ENCODE data around the gene MAN2C1. TPM values are rescaled to one million over a fixed set of nuclear protein-coding genes. Genes with fewer than 3 reads are reported as not detected.

Gene MAN2C1
- total and polyA plus RNA-seq, 2 donors (not counting 1 experiment from before 2014, with no cell fraction given): 186 to 229 TPM

DNA sequence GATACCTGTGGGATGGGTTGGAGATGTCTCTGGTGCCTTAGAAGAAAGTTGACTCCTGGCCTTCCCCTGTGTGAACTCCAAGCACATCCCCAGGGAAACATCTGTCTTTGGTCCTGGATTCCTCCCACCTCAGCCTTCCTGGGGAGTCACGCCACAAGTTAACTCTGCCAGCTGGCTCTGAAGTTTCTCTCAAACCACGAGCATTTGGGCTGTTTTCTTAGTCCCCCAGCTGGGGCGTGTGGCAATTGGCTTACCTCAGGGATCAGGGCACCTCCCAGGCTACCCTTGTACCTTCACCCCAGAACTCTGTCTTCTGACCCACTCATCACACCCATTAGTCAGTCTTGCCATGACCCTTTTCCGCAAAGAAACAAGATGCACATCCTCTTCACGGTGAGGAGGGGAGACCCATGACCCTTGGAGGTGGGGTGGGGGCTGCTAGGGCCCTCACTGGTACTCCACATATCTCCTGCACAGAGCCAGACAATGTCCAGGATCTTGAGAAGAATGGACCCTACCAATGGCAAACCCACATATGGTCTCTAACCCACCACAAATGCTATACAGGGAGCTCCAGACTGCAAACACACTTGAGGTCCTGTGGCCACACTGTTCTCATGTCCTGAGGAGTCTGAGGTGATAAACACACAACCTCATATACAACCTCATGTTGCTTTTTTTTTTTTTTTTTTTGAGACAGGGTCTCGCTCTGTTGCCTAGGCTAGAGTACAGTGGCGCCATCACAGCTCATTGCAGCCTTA lies 17.6 kb downstream of the MAN2C1 start:
- POLR2A ChIA-PET: interaction anchor here (1.1 to 2.0 kb wide), 2 partner anchors 17 to 100 kb away, joined by 3 to 4 read pairs; partner anchors contain the start of genes MAN2C1 and SIN3A
- CTCF ChIA-PET: interaction anchor here (7.0 kb wide), 1 partner anchor 17 kb away, joined by 52 read pairs; the partner anchor contains the start of gene MAN2C1
- 39% methylated on average over 4 of the region's 7 CpGs for WGBS (ENCODE audit: insufficient coverage)

More for the DNA sequence above, 17.6 kb downstream of the MAN2C1 start:
- intact Hi-C loops (cut with micrococcal nuclease): loop anchor here (1.0 to 5.0 kb wide), 3 partner anchors 18 to 563 kb away; partner anchors contain the start of gene MAN2C1
- peak overlapping the region; percentile 84 to 92 for H3K27ac ChIP-seq (ENCODE audit: low read length in 2 of 2)
- Mint-ChIP-seq H3K9me3 (ENCODE audit: insufficient read depth) (peaks cover 8% of the 10 kb centered on the region), H3K4me3 (peak overlapping the region; percentile 80), H3K27ac (peak overlapping the region; percentile 98), H3K27me3 (no peaks in the 10 kb centered on the region), H3K4me1 (peaks cover 38% of the 10 kb centered on the region)
- no peak overlapping the region for H3K4me3 ChIP-seq (ENCODE audit: control extremely low read depth in 1 of 5, extremely low read depth in 1 of 5, insufficient read depth in 1 of 5, low read depth in 2 of 5, low read length in 4 of 5)
- H3K36me3 ChIP-seq (replicated peaks in 1 of 2; ENCODE audit: control extremely low read depth in 1 of 2, control insufficient read depth in 1 of 2, extremely low read depth in 1 of 2, insufficient read depth in 2 of 2, low read length in 1 of 2): peaks cover 0 to 18% of the 10 kb centered on the region in 2 experiments
- H3K4me2 ChIP-seq (replicated peaks; ENCODE audit: low read depth, low read length, poor library complexity, severe bottlenecking): peak overlapping the region; percentile 39
- no peak for TF ChIP-seq EZH2 (IDR thresholded peaks at IDR 0.05; ENCODE audit: borderline replicate concordance, insufficient read depth, low read depth, low read length, poor library complexity, severe bottlenecking)
- TF ChIP-seq, protein P1, sequence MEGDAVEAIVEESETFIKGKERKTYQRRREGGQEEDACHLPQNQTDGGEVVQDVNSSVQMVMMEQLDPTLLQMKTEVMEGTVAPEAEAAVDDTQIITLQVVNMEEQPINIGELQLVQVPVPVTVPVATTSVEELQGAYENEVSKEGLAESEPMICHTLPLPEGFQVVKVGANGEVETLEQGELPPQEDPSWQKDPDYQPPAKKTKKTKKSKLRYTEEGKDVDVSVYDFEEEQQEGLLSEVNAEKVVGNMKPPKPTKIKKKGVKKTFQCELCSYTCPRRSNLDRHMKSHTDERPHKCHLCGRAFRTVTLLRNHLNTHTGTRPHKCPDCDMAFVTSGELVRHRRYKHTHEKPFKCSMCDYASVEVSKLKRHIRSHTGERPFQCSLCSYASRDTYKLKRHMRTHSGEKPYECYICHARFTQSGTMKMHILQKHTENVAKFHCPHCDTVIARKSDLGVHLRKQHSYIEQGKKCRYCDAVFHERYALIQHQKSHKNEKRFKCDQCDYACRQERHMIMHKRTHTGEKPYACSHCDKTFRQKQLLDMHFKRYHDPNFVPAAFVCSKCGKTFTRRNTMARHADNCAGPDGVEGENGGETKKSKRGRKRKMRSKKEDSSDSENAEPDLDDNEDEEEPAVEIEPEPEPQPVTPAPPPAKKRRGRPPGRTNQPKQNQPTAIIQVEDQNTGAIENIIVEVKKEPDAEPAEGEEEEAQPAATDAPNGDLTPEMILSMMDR (IDR thresholded peaks at IDR 0.05): no peak
- DNase-seq (peak; percentile 58), ATAC-seq (ENCODE audit: low read depth) (no peak)
- H2AFZ ChIP-seq (ENCODE audit: insufficient read depth, low read depth, low read length, poor library complexity, severe bottlenecking): no peak overlapping the region
- no peak overlapping the region for H3K9ac ChIP-seq (ENCODE audit: low read length)
- H4K20me1 ChIP-seq (ENCODE audit: control insufficient read depth, insufficient read depth, low read length, poor library complexity, severe bottlenecking): no peaks in the 10 kb centered on the region
- peaks cover 0 to 53% (median 27%) of the 10 kb centered on the region in 3 donors for H3K9me3 ChIP-seq (ENCODE audit: control extremely low read depth in 1 of 3, control insufficient read depth in 2 of 3, insufficient read depth in 1 of 3, low read length in 2 of 3)
- H3K27me3 ChIP-seq (replicated peaks in 1 of 4; ENCODE audit: control extremely low read depth in 1 of 4, control insufficient read depth in 3 of 4, insufficient read depth in 4 of 4, low read length in 3 of 4): no peaks in the 10 kb centered on the region
- peaks cover 31 to 47% of the 10 kb centered on the region in 2 donors for H3K4me1 ChIP-seq (ENCODE audit: control insufficient read depth in 2 of 2, insufficient read depth in 2 of 2, low read length in 2 of 2)
- no peaks in the 10 kb centered on the region for H3K79me2 ChIP-seq (ENCODE audit: control insufficient read depth, insufficient read depth, low read length)

All from B cell (primary cell).